Smooth muscle cell (in vitro differentiated cells): Measurements from ENCODE around the gene COL4A1. TPM values are rescaled to one million over a fixed set of nuclear protein-coding genes. Genes with fewer than 3 reads are reported as not detected.

ENCODE experiments used
- DNase-seq: peaks from one replicate; lab custom pipeline; 2025; ENCODE audit not compliant: unreplicated experiment; lab: John Stamatoyannopoulos, UW
- H2AFZ ChIP-seq: fragments of 200-600 bp; sonication (generic); 2 replicates; pipeline ENCODE4 v1.6.0; 2016; ENCODE audit warnings: antibody characterized with exemption, low read depth, mild to moderate bottlenecking
- H3F3A ChIP-seq: fragments of 200-600 bp; sonication (generic); 2 replicates; pipeline ENCODE4 v1.6.0; 2017; ENCODE audit warnings: antibody characterized with exemption, low read depth
- H3K27ac ChIP-seq: fragments of 200-600 bp; sonication (generic); 2 replicates; pipeline ENCODE4 v1.5.1; 2016; ENCODE audit warnings: low read depth, mild to moderate bottlenecking
- H3K27me3 ChIP-seq: fragments of 200-600 bp; sonication (generic); 2 replicates; pipeline ENCODE4 v1.6.1; 2016; ENCODE audit warnings: low read depth, mild to moderate bottlenecking
- H3K36me3 ChIP-seq: fragments of 200-600 bp; sonication (generic); 2 replicates; pipeline ENCODE4 v1.5.1; 2016; ENCODE audit warnings: low read depth
- H3K4me1 ChIP-seq: fragments of 200-600 bp; sonication (generic); 2 replicates; pipeline ENCODE4 v1.5.1; 2016; ENCODE audit warnings: low read depth
- H3K4me2 ChIP-seq: fragments of 200-600 bp; sonication (generic); 2 replicates; pipeline ENCODE4 v1.6.0; 2016; ENCODE audit warnings: mild to moderate bottlenecking
- H3K4me3 ChIP-seq: fragments of 200-600 bp; sonication (generic); 2 replicates; pipeline ENCODE4 v1.5.1; 2016; ENCODE audit warnings: mild to moderate bottlenecking
- H3K79me2 ChIP-seq: fragments of 200-600 bp; sonication (generic); 2 replicates; pipeline ENCODE4 v1.6.0; 2016; ENCODE audit warnings: low read depth, mild to moderate bottlenecking
- H3K9ac ChIP-seq: fragments of 200-600 bp; sonication (generic); 2 replicates; pipeline ENCODE4 v1.6.0; 2016; ENCODE audit warnings: low read depth
- H3K9me3 ChIP-seq: fragments of 200-600 bp; sonication (generic); replicated peaks from 2 replicates; pipeline ENCODE4 v1.5.1; 2016; ENCODE audit warnings: low read depth
- H4K20me1 ChIP-seq: fragments of 200-600 bp; sonication (generic); 2 replicates; pipeline ENCODE4 v1.6.0; 2016; ENCODE audit warnings: low read depth
- WGBS: methylation state at CpG from one replicate; pipeline ENCODE4 v1.1.7; 2016; ENCODE audit warnings: low lambda C conversion rate; 5-methylcytosine and 5-hydroxymethylcytosine counted together
- polyA plus RNA-seq: library from polyadenylated mRNA; unstranded; fragments of >200 nt; fragmentation: Nextera tagmentation; extraction: Ambion mirVana; gene quantifications from 2 replicates; pipeline ENCODE4 v1.2.1, GENCODE V29; 2016
- total RNA-seq: library from RNA; depleted of rRNA; stranded (reverse); fragments of >200 nt; gene quantifications from 2 replicates; pipeline ENCODE4 v1.2.3, GENCODE V29; 2014
- TF ChIP-seq, protein P1 (sequence below): fragments of 200-600 bp; sonication (generic); IDR thresholded peaks from 2 replicates; pipeline ENCODE4 v1.5.1; 2017; ENCODE audit warnings: borderline replicate concordance, mild to moderate bottlenecking, antibody characterized with exemption; ENCODE audit not compliant: insufficient read depth, poor library complexity, severe bottlenecking

Gene COL4A1
- total and polyA plus RNA-seq, 2 experiments from 2014 or later = 2,409 to 4,372 TPM

DNA sequence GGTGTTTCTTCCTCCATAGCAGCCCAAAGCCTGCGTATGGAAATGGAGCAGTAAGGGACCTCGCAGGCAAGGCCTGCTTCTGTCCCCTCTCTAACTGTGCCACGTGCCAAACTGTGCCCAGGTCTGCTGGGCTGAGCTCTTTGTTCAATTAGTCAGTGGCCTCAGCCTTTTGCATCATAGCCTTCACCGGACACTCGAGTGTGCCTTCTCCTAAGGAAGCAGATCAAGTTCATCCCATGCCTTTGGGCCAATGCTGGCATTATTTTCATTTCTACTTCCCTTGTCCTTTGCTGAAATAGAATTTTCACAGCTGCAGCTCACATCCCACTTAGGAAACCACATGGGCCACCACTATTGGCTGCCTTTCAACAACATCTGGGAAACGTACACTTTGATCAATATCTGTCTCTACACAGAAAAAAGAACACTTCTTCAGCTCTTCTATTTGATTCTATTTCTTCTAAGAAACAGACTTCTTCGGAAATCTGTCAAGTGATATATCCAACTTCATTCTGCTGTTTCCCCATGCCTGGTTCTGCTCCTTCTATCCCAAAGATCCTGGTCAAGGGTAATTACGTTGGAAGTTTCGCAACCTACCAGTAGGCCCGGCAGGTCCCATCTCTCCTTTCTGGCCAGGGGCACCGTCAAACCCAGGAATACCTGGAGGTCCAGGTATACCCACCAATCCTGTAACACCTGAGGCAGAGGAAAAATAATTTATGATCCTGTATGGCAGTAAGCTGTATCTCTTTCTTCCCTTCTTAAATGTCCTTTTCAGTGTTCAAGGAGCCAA lies 143.9 kb downstream of the COL4A1 start:
- 88% methylated on average over 11 of the region's 11 CpGs for WGBS
- H3K9ac ChIP-seq = no peak overlapping the region
- TF ChIP-seq, protein P1, sequence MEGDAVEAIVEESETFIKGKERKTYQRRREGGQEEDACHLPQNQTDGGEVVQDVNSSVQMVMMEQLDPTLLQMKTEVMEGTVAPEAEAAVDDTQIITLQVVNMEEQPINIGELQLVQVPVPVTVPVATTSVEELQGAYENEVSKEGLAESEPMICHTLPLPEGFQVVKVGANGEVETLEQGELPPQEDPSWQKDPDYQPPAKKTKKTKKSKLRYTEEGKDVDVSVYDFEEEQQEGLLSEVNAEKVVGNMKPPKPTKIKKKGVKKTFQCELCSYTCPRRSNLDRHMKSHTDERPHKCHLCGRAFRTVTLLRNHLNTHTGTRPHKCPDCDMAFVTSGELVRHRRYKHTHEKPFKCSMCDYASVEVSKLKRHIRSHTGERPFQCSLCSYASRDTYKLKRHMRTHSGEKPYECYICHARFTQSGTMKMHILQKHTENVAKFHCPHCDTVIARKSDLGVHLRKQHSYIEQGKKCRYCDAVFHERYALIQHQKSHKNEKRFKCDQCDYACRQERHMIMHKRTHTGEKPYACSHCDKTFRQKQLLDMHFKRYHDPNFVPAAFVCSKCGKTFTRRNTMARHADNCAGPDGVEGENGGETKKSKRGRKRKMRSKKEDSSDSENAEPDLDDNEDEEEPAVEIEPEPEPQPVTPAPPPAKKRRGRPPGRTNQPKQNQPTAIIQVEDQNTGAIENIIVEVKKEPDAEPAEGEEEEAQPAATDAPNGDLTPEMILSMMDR = no peak
- H3K4me3 ChIP-seq = no peak overlapping the region
- H4K20me1 ChIP-seq = peaks cover 75% of the 10 kb centered on the region
- H3K27ac ChIP-seq = peak overlapping the region; percentile 89
- H3F3A ChIP-seq = peaks cover 85% of the 10 kb centered on the region
- peaks cover 61% of the 10 kb centered on the region for H3K36me3 ChIP-seq
- no peak overlapping the region for H2AFZ ChIP-seq
- H3K4me1 ChIP-seq = no peaks in the 10 kb centered on the region
- H3K4me2 ChIP-seq = no peak overlapping the region
- no peak for DNase-seq
- no peaks in the 10 kb centered on the region for H3K27me3 ChIP-seq
- no peaks in the 10 kb centered on the region for H3K9me3 ChIP-seq
- H3K79me2 ChIP-seq = no peaks in the 10 kb centered on the region

DNA sequence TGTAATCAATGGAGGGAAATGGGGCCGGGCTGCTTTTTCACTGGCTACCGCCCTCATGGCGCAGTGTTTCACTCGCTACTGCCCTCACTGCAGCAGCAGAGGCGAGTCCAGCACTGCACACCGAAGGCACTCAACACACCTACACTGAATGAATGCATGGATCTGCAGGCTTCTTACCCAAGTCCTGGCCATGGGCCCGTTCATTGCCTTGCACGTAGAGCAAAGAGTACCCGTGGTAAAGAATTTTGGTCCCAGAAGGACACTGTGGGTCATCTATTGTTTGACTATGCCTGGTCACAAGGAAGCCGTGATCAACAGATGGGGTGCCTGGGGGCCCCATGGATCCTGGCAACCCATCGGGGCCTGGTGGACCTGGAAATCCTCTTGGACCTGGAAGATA lies 144.9 kb downstream of the COL4A1 start:
- Histone ChIP-seq H3F3A (peaks cover 85% of the 10 kb centered on the region), H3K79me2 (no peaks in the 10 kb centered on the region), H3K4me2 (no peak overlapping the region), H3K27ac (peak overlapping the region; percentile 89), H3K4me1 (no peaks in the 10 kb centered on the region), H3K9me3 (no peaks in the 10 kb centered on the region), H3K27me3 (no peaks in the 10 kb centered on the region), H4K20me1 (peaks cover 75% of the 10 kb centered on the region), H3K9ac (no peak overlapping the region), H3K36me3 (peaks cover 63% of the 10 kb centered on the region), H3K4me3 (no peak overlapping the region), H2AFZ (no peak overlapping the region)
- WGBS = 95% methylated on average over 11 of the region's 11 CpGs
- DNase-seq = no peak
- TF ChIP-seq, protein P1 = no peak

GRCh38 chr13:110161112-110161882 lies 145.7 kb downstream of the COL4A1 start:
- no peak overlapping the region for H3K4me3 ChIP-seq
- H3K9ac ChIP-seq = no peak overlapping the region
- H3K9me3 ChIP-seq = no peaks in the 10 kb centered on the region
- DNase-seq = no peak
- peaks cover 84% of the 10 kb centered on the region for H3F3A ChIP-seq
- H3K27ac ChIP-seq = peak overlapping the region; percentile 89
- no peaks in the 10 kb centered on the region for H3K79me2 ChIP-seq
- TF ChIP-seq, protein P1 = no peak
- no peaks in the 10 kb centered on the region for H3K4me1 ChIP-seq
- WGBS = 88% methylated on average over 10 of the region's 10 CpGs
- no peaks in the 10 kb centered on the region for H3K27me3 ChIP-seq
- H3K4me2 ChIP-seq = no peak overlapping the region
- H2AFZ ChIP-seq = no peak overlapping the region
- H3K36me3 ChIP-seq = peaks cover 60% of the 10 kb centered on the region
- peaks cover 75% of the 10 kb centered on the region for H4K20me1 ChIP-seq
